Panc1 (cell line): Measurements from ENCODE around the gene SYTL1.

ENCODE experiments used
- CTCF ChIP-seq: fragments of 450-650 bp; IDR thresholded peaks from 2 replicates; pipeline ENCODE4 v1.5.1; 2017; ENCODE audit warnings: mild to moderate bottlenecking
- SIN3A ChIP-seq: IDR thresholded peaks from 2 replicates; pipeline ENCODE4 v1.6.1; 2012; ENCODE audit warnings: low read depth, mild to moderate bottlenecking, low read length, moderate library complexity, borderline replicate concordance; ENCODE audit not compliant: insufficient read depth

GRCh38 chr1:27301052-27301422 lies 40.8 kb upstream of the SYTL1 start:
- TF ChIP-seq SIN3A (no peak), CTCF (peak; percentile 45)
